Stimulated activated CD4-positive, alpha-beta T cell treated with anti-CD3 and anti-CD28 coated beads, TNF-alpha, amount 100 ng/mL, for 4 hours (primary cell): ENCODE measurements around the gene ZNF521.

ENCODE experiments used
- DNase-seq, 3 experiments: peaks; one replicate each; pipeline ENCODE4 v3.0.0-alpha.2; 2020; ENCODE audit warnings: low read depth in 3 of 3

Gene ZNF521

GRCh38 chr18:25351777-25352628 is at the start of gene ZNF521:
TSS of gene ZNF521 (minus strand) at chr18:25352166. CDS start at chr18:25350946, 1,220 bp downstream.
- peak in 1 of 3 experiments; percentile 23 for DNase-seq

- DNase-seq: no peak
Observed at GRCh38 chr18:25399554-25399953, 47.6 kb upstream of the ZNF521 start.

DNA sequence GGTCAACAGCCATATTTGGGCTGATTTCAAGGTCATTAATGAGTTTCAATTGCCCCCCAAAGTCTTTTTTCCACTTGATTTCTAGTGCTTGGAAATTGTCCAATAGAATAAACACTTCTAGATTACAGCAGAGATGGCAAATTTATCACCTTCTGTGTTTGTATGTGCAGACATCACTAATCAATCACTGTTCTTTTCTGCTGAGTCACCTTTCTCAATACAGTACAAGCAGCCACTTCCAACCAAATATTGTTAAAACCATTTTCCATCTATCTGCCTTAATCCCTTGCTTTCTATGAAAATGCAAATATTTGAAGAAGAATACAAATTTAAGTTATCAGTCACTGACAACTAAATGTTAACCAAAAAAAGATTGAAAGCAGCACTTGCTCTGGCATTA is 40.2 kb upstream of the ZNF521 start:
- DNase-seq: no peak

DNA sequence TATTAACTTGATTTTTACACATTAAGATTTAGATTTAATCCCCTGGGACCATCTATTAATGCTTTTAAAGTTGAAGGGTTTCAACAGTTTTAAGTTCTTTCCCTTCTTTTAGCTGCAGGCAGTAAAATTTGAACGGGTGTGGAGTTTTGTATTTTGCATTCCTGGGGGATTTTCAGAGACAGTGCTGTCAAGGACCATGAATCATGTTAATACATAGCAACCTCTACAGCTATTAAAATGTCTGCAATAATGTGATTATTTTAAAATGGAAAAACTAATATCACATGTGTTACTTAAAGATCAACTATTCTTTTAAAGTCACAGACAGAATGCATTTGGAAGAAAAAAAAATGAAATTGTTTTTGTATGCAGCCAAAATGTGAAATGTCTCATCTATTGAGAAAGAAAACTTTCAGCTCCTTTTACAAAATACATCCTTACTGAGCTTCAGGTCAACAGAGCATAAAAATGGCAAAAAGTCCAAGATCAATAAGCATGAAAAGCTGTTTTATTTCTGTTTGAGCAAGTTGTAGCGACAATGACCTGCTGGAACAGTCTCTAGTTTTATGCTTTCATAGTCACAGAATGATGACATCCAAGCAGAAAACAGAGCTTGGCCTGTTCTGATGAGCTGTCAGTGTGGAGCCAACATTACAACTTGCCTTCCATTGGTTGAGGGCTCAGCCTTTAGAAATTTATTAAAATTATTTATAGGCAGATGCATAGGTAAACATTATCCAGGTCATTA is 21.6 kb upstream of the ZNF521 start:
- no peak for DNase-seq

DNA sequence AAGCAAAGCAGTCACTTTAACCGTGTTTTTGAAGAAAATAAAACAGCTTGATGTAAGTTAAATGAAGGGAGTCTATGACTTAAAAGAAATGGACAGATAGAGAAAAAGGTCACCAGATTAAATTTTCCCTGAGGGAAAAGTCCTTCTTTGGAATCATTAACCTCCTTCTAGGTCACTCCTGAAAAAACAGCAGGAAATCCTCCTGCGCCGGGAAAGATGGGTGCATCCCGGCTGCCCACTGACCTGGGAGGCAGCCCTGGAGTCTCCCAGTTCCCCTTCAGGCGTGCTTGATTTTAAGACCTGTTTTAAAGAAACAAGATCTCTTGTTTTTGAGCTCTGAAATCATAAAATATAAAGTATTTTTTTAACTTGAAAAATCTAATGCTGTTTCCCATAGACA is 18.4 kb upstream of the ZNF521 start:
- DNase-seq: no peak

DNA sequence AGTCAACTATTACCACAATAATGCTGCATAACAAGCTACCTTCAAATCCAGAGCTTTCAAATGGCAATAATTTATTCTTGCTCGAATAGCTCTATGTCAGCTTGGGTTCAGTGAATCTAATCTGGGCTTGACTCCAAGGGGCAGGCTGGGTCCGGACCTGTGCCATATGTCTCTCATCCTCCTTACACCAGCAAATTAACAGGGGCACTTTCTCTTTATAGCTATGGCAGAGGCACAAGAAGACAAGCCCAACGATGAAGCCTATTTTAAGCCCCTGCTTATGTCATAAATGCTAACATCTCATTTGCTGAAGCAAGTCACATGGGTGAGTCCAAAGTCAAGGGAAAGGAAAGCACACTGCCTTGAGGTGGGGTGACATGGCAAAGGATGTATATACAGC is 13.3 kb upstream of the ZNF521 start:
- DNase-seq: no peak

- DNase-seq: no peak
Observed at GRCh38 chr18:25364732-25365131, 12.8 kb upstream of the ZNF521 start.

GRCh38 chr18:25360301-25360899 is 8.4 kb upstream of the ZNF521 start:
- no peak for DNase-seq

DNA sequence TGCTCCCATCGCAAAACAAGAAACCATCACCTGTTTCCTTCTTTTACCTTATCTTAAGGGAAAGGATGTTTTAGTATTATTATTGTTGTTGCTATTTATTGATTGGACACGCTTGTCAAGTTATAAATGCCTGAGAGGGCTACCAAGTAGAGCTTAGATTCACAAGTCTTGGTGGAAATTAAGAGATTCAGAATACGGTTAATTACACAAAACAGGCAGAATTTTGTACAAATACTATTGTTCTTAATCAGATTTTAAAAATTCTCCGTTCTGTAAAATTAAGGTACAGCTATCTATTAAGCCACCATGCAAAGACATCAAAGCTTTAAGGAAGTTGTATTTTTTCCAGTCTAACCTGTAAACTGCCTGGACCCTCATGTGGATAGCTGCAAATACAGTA is 1.1 kb upstream of the ZNF521 start:
- DNase-seq: no peak

GRCh38 chr18:25352629-25353005 is 651 bp upstream of the ZNF521 start:
- no peak for DNase-seq

- DNase-seq: no peak
Observed at GRCh38 chr18:25351280-25351775, 638 bp downstream of the ZNF521 start.

DNA sequence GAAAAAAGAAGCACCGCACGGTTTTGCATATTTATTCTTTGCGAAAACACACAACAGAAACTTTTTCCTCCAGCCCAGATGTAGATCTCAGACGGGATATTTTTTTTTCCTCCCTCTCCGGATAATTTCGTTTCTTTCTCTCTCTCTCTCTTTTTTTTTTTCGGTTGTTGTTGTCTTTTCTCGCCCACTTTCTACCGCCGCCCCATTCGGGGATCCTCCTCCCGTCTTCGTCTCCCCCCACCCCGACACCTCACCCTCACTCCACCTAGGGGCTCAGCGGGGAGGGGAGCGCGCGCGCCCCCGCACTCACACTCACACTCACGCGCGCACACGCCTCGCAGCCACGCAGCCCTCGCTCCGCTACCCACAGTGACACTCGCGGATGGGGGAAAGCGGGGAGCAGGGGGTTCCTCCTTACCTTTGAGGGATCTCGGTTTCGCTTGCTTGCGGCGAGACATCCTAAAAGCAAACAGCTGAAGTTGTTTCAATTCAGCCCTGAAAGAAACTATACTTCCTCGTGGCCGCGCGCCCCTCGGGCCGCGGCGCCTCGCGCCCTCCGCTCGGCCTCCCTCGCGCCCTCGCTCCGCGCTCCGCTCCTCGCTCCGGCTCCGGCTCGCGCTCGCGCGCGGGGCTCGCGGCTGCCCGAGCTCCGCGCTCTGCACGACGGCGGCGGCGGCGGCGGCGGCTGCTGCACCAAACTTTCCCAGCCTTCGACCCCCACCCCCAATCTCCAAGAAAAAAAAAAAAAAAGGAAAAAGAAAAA is 1.3 kb downstream of the ZNF521 start:
- DNase-seq: no peak

DNA sequence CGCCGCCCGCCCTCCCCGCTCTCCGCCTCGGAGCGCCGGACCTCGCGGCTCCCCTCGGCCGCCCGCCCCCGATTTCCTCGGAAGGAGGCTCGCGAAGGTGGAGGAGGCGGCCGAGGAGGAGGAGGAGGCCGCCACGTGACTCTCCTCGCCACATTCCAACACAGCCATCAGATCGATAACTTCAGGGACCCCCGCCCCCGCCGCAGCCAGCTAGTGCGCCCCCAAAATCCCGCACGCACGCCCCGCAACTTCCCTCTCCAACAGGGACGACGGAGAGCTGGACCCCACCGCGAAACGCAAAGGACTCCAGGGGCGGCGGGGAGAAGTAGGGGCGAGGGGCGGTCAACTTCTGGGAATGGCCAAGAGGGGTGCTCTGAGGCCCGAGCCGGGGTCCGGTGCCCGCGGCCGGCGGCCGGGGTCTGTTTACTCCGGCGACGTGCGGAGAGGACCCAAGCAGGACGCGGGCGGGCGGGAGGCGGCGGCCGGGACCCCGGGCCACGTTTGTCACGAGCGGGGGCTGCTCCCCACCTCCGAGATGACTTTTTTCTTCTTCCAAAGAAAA is 2.0 kb downstream of the ZNF521 start:
- DNase-seq: no peak

GRCh38 chr18:25349131-25349925 is 2.6 kb downstream of the ZNF521 start:
- DNase-seq: no peak

DNA sequence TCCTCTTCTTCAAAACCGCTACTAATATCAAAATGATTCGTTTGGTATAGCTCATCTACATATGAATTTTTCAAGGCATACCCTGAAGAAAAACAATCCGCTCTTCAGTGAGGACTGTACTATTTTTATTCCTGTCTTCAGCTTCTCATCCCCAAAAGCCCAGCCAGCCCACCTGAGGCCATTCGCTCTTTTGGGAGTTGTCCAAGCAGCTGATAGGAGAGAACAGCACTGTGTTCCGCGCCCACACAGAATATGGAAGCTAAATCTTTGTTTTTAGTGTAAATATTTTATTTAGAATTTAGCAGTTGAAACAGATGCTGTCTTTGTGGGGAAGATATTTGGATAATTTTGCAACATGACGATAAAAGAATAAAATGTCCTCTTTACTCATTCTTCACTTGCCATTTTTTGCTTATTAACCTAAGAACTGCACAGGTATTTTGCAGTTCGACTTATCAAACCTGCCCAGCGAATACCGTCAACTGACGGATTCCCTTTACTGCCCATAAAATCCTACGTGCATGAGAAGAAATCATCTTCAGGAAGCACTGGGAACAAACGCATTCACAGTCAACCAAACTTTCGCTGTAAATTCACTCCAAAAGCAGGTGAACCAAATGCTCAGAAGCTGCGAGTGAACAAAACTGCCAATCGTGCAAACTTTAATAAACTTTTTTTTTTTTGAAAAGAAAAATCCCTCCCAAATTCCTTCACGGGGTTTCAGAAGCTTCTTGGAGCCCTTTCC is 3.4 kb downstream of the ZNF521 start:
- DNase-seq: no peak

- DNase-seq: no peak
Observed at GRCh38 chr18:25346561-25346960, 5.4 kb downstream of the ZNF521 start.

DNA sequence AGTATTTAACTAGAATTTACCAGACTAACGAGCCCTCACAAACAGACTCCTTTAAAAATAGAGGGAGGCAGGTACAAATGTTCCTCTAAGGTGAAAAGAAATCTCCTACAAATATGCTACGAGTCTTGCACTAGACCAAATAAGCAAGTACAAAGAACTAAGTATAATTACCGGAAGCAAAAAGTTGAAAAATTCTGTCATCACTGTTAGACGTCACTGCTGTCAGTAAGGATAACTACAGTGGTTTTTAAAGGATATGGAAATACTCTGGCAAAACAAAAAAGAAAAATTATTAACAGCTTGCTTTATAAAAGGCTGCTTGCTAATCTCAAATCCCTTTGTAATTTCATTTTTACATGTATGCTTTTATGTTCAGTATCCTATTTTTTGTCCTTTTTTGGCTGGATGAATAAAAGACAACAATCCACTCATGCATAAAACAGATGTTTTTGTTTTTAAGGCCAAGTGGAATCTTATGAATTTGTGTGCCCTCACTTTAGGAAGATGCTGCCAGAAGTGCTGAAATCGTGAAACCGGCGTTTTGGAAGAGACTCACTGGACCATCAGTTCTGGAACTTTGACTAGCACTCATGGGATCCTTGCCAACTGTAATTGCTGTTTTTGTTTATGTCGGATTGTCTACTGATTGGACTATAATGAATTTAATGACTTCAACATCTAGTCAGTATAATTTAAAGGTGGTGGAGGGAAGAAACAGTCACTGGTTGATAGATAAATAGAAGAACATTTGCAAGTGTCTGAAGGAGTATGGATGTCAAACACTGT is 6.7 kb downstream of the ZNF521 start:
- DNase-seq: no peak

DNA sequence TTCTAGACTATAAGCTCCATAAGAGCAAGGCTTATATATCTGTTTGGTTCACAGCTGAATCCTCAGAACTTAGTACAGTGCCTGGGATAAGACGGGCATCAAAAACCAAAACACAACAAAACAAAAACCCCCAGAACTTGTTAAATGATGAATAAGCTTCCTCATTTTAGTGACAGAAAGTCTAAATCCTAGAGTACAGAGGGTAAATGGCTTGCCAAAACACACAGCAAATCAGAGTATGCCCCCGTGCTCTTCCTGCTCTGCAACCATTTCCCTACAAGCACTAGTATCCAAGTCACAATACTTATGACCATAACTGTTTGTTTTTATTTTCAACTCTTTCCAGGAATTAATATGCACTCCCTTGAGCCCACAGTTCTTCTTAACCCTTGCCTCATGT is 10.1 kb downstream of the ZNF521 start:
- no peak for DNase-seq

DNA sequence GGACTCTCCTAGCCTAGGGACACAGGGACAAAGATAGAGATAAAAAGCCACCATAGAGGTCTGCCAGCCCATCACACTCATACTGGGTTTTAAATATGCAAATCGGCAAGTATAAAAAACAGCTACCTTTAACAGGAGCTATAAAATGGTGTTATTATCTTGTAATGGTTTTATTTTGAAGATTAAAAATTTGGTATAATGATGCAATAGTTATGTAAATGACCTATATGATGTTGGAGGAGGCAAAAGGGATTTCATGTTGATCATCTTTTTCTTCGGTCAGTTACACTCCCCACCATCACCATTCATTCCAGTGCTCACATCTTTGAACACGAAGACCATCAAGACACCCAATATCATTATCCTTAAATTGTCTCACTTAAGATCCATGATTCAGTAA is 11.2 kb downstream of the ZNF521 start:
- no peak for DNase-seq
